ENCODE measurements around the gene ODF2. TPM values are rescaled to one million over a fixed set of nuclear protein-coding genes. Genes with fewer than 3 reads are reported as not detected.
"Not testable (repeated sequence)": the region's sequence is repeated elsewhere in the genome, so short reads cannot be mapped to it uniquely, and the experiment has no call there.

Gene ODF2
- polyA plus RNA-seq, 3 donors: 9.9 to 17.2 (median 15.0) TPM

DNA sequence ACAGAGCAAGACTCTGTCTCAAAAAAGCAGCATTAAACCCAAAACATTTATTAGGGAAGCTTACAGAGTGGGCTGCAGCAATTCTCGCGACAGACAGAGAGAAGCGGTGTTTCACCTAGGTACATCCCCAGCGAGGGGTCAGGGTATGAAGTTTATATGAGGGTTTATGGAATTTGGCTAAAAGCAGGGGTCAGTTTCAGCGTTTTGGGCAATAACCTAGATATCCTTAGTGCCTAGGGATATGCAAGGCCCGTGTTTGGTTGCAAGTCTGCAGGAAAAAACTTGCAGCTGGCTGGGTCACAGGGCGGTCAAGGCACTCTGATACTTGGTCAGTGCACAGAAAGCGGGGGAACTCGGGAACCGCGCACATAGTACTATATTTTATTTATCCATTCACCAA lies 48.1 kb downstream of the ODF2 start:
- H3K27ac ChIP-seq (ENCODE audit: low read depth, low read length): no peak overlapping the region
- 8 to 23% (median 21%) methylated on average over 11 of the region's 11 CpGs for WGBS, 3 donors

- H3K27ac ChIP-seq (ENCODE audit: low read depth, low read length): no peak within 1 kb of the TSS
- 0% methylated on average over 64 of the region's 64 CpGs for WGBS, 3 donors
Measured at GRCh38 chr9:128504485-128505413, 48.9 kb downstream of the ODF2 start, which contains the start of gene GLE1. TSS of gene GLE1 (plus strand) at chr9:128504719. CDS start at chr9:128504806, 87 bp downstream.

DNA sequence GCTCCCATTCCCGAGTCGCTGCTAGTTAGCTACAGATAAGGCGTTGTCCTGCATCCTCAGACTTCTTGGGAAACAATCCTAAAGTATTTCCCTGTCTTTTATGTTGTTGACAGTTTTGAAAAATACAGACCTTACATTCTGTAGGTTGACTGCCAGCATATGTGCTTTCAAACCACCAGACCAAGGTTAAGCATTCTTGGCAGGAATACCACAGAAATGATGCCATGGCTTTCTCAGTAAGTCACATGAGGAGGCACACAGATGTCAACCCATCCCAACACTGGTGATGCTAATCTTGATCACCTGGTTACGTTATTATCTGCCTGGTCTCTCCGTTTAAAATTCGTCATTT lies 49.6 kb downstream of the ODF2 start:
- H3K27ac ChIP-seq (ENCODE audit: low read depth, low read length): no peak overlapping the region
- 16 to 38% (median 32%) methylated on average over 6 of the region's 6 CpGs for WGBS, 3 donors

GRCh38 chr9:128505906-128506305 lies 50.1 kb downstream of the ODF2 start:
- H3K27ac ChIP-seq (ENCODE audit: low read depth, low read length): not testable (repeated sequence)
- WGBS, 3 donors: 85 to 90% (median 88%) methylated on average over 12 of the region's 12 CpGs

DNA sequence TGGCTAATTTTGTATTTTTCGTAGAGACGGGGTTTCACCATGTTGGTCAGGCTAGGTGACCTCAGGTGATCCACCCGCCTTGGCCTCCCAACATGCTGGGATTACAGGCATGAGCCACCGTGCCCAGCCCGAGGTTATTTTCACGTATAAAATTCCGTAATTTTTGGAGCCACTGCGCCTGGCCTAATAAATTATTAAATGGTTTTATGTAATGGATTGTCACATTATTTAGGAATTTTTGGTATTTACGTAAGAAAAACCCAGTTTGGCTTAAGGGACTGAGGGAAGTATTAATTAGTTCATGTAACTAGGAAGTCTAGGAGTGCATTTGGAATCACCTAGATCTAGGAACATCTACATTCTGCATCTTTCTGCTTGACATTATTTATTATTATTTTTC lies 57.0 kb downstream of the ODF2 start:
- H3K27ac ChIP-seq (ENCODE audit: low read depth, low read length): no peak overlapping the region
- 93 to 95% (median 95%) methylated on average over 9 of the region's 9 CpGs for WGBS, 3 donors

DNA sequence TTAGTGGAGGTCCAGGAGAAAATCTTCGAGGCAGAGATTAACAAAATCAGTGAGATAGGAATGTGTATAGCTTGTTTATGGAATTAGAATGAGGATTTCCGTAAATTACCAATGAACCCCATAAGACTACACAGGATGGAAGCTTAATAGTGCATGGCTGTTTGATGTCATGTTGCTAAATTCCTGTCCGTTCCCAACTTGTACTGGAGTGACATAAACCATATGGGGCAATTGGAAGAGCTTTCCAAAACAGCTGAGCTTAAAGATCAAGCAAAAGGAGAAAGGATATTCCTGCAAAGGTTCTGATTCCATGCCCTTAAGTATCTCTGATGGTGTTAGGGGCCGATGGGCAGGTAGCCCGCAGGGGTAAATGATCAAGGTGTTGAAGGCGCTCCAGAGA lies 66.2 kb downstream of the ODF2 start:
- no peak overlapping the region for H3K27ac ChIP-seq (ENCODE audit: low read depth, low read length)
- 92 to 93% (median 92%) methylated on average over 6 of the region's 6 CpGs for WGBS, 3 donors

- H3K27ac ChIP-seq (ENCODE audit: low read depth, low read length): no peak overlapping the region
Measured at GRCh38 chr9:128523199-128523925, 67.6 kb downstream of the ODF2 start.

DNA sequence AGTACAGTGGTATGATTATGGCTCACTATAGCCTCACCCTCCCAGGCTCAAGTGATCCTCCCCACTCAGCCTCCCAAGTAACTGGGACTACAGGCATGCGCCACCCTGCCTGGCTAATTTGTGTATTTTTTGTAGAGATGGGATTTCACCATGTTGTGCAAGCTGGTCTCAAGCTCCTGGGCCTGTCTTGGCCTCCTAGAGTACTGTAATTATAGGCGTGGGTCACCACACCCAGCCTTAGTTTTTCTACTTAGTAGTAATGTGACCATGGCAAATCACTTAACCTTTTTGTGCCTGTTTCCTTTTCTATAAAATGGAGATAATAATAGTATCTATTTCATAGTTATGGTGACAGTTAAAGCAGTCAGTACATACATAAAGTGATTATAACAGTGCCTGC lies 70.9 kb downstream of the ODF2 start:
- H3K27ac ChIP-seq (ENCODE audit: low read depth, low read length): no peak overlapping the region
- WGBS, 3 donors: 81 to 88% (median 83%) methylated on average over 2 of the region's 2 CpGs

More at GRCh38 chr9:128523199-128523925, 67.6 kb downstream of the ODF2 start:
- 50 to 62% (median 54%) methylated on average over 13 of the region's 13 CpGs for WGBS, 3 donors

- 86 to 93% (median 92%) methylated on average over 15 of the region's 15 CpGs for WGBS, 3 donors
- H3K27ac ChIP-seq (ENCODE audit: low read depth, low read length): no peak overlapping the region
Measured at GRCh38 chr9:128528445-128529160, 72.8 kb downstream of the ODF2 start.

DNA sequence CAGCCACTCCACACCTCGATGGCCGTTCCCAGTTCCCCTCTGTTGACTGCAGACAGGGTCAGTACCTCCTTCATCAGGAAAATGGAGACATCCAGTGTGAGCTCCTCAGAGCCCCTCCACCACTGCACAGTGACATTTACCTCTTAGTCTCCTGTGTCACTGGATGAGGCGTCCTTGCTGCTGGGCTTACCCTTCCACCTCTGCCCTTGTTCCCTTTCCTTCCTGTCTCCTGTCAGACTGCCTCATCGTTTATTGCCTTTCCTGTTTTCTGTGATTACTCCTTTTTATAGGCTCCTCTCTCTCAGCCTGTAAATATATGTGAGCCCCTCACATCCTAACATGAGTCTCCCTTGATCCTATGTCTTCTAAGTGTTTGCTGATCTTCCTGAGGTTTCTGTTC lies 73.4 kb downstream of the ODF2 start:
- WGBS, 3 donors: 65 to 73% (median 72%) methylated on average over 4 of the region's 4 CpGs
- no peak overlapping the region for H3K27ac ChIP-seq (ENCODE audit: low read depth, low read length)

DNA sequence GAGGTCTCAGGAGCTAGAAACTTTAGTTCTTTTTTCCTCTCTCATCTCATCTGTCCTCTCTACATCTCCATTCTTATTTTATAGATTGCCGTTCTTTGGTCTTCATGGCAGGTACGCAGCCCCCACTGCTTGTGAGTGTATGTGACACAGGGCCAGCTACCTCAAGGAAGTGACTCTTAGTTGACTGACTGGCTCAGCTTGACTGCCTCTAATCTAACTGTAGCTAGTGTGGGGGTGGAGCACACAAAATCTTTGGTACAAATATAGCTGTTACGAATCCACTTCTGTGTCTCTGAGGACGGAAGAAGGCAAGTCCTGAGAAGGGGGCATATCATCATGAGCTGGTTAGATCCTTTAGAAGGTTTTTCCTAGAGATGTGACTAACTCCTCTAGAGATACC lies 76.8 kb downstream of the ODF2 start:
- 93 to 96% (median 95%) methylated on average over 4 of the region's 4 CpGs for WGBS, 3 donors
- H3K27ac ChIP-seq (ENCODE audit: low read depth, low read length): no peak overlapping the region

DNA sequence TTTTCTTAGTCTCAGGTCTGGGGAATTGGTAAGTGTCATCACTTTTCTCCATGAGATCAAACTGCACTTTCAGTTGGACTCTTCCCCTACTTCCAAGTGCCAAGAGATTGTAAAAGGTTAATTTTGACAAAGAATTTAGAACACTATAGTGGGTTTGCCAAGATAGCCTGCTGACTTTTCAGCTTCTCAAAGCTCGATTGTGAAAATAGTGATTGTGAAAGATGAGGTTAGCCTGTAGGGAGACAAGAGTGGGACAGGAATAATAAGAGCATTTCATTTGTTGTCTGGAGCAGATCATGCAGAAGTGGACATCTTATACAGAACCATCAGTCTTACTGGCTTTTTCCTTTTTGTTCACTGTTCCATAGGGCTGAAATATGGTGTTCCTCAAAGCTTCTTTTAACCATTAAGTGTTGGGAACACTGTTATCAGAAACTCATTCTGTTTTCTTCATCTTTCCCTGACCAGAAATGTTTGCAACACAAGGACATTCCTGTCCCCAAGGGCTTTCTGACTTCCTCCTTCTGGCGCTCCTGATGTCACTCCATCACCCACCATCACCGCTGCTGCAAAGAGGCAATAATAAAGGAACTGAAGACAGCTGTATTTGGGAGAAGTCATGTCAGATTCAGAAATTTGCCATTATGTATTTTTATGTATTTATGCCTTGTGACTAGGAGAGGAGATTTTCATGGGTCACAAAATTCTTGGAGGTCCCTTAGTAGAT lies 85.0 kb downstream of the ODF2 start:
- 38 to 78% (median 40%) methylated on average over 3 of the region's 3 CpGs for WGBS, 3 donors
- no peak overlapping the region for H3K27ac ChIP-seq (ENCODE audit: low read depth, low read length)

DNA sequence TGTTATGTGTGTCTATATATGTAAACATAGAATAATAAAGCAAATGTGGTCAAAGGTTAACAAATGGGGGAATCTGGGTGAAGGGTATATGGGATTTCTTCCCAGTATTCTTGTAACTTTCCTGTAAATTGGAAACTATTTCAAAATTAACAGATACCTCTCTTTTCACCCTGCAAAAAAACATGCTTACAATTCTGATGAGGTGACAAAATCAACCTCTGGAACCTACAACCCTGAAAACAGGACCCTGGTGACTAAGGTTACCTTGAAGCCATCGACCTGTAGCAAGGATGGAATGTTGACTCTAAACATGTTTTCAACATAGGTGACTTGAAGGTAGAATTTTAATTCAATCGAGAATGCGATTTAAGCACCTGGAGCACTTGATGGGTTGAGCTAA lies 90.7 kb downstream of the ODF2 start:
- WGBS, 3 donors: 71 to 96% (median 79%) methylated on average over 3 of the region's 3 CpGs
- no peak overlapping the region for H3K27ac ChIP-seq (ENCODE audit: low read depth, low read length)

- 84 to 95% (median 93%) methylated on average over 7 of the region's 7 CpGs for WGBS, 3 donors
- no peak overlapping the region for H3K27ac ChIP-seq (ENCODE audit: low read depth, low read length)
Measured at GRCh38 chr9:128548876-128549275, 93.1 kb downstream of the ODF2 start.

DNA sequence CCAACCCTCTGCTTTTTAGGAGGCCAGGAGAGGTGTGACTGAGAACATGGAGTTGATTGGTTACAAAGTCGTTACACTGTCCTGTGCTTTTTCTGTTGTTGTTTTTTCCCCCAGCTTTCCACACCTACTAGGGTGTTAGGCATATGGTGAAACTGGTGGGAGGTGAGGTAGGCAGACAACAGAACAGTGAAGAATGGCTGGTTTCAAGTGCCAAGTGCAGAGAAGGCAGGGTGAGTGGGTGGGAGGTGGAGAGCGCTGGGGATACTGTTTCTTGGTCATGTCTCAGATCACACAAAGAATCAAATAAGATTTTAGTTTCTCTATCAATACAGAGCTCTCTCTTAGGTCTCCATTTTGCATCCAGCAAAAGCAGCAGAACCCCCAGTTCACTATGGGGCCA lies 94.4 kb downstream of the ODF2 start:
- H3K27ac ChIP-seq (ENCODE audit: low read depth, low read length): no peak overlapping the region
- 64 to 81% (median 76%) methylated on average over 2 of the region's 2 CpGs for WGBS, 3 donors

All from adipose tissue (tissue), 3 donors.